Anterior cingulate cortex (tissue), 58 donors: ENCODE results near the gene TMEM8B.

Experiments
- DNase-seq, 58 donors: peaks; one replicate each; lab custom pipeline; 2025; lab: John Stamatoyannopoulos, UW

Gene TMEM8B

DNA sequence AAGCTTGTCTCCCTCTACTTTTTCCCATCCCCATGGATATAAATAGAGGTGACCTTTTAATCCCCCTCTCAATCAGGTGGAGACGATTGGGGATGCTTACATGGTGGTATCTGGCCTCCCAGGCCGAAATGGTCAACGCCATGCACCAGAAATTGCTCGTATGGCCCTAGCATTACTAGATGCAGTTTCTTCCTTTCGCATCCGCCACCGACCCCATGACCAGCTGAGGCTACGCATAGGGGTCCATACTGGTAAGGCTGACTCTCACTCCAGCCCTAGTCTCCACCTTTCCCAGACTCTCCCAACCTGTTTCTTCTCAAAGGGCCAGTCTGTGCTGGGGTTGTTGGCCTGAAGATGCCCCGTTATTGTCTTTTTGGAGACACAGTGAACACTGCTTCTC lies 20.6 kb upstream of the TMEM8B start:
- DNase-seq, result no peak

DNA sequence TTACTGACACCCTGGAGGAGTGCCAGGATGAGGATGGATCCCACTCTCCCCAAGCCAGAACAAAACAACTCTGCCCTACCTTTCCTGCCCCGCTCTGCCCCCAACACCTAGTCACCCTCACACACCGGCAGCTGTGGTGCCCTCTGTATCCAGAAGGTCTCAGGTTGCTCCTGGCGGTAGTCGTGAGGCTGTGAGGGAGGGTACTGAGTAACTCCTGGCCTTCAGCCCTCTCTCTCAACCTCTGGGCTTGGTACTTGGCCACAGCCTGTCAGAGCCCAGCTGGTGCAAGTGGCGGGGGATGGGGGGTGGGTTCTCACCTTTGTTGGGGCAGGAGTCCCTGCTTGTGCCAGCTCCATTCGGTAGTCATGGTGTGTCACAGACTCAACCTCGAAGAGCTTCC lies 18.9 kb upstream of the TMEM8B start:
- no peak for DNase-seq

DNA sequence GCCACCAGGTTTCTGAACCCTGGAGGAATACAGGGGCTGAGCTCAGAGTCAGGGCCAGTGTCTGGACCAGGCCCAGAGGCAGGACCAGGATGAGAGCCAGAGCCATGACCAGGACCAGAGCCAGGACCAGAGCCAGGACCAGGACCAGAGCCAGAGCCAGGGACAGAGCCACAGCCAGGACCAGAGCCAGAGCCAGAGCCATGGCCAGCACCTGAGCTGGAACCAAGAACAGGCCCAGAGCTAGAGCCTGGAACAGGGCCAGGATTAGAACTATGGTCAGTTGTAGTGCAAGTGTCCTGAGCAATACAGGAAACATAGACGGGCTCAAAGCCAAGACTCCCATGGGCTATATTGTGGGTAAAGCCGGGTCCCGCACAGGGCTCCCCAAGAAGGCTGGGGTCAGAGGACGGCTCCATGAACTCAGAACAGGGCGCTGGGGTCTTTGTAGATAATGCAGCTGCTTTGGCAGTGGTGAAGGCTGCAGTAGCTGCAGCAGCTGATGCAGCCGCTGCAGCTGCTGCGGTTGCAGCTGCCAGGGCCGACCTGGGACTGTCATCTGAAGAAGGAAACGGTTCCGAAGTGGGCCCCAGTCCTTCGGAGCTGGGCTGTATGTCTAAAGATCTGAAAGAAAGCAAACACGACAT lies 17.5 kb upstream of the TMEM8B start:
- DNase-seq, result peak in 29 of 58 donors; percentile 12 to 70 (median 33)

DNA sequence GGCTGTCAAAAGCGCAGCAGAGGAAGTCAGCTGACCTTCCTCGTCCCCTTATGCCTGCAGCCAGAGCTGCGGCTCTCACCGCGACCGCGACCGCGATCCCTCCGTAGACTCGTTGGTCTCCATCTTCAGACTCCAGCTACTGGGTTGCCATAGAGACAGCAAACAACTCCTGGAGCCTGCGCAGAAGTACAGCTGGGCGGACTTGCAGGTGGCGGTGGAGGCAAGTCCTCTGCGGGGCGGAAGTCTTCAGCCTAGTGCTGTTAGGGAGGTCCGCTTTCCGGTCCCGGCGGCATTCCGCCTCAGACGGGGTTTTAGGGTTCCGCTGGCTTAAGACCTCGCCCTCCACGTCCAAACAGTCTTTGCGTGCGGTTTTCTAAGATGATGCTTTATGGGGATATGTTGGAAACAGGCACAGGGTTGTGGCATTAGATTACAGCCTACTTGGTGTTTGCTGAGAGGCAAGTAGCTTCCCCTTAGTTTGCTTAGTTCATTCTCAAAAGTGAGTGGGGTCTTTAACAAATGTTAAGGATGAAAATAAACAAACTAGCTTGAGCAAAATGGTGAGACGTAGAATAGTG lies 16.9 kb upstream of the TMEM8B start, which contains the start of gene SPAG8:
Gene SPAG8 (minus strand): TSS at position 238 of the 578 bp plus-strand sequence. CDS start 115 bp downstream, at position 123.
- peak; percentile 63 to 98 (median 91) for DNase-seq

DNA sequence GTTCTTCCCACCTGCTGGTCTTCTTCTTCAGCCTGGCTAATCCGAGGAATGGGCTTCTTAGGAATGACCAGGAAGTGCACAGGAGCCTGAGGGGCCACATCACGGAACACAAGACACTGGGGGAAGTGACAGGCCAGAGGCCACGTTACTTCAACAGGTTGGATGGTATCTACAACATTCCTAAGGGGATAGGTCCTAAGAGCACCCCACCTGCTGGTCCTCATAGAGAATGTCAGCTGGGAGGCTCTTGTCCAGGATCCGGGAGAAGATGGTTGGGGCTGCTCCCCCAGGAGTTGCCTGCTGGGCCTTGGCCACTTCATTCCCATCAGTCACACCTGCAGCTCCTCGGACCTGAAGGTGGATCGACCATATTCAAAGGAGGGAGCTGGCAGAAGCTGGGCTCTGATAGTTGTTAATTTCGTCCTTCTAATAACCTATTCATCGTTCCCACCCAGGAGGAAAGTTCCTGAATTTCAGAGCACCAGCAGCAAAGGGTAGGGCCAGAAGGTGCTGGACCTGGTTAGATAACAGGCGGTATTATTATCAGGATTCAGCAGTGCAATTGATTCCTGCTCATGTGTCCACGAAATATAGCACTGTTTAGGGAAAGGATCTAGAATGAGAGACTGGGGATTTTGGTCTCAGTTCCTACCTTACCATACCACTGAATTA lies 15.5 kb upstream of the TMEM8B start:
- no peak for DNase-seq

DNA sequence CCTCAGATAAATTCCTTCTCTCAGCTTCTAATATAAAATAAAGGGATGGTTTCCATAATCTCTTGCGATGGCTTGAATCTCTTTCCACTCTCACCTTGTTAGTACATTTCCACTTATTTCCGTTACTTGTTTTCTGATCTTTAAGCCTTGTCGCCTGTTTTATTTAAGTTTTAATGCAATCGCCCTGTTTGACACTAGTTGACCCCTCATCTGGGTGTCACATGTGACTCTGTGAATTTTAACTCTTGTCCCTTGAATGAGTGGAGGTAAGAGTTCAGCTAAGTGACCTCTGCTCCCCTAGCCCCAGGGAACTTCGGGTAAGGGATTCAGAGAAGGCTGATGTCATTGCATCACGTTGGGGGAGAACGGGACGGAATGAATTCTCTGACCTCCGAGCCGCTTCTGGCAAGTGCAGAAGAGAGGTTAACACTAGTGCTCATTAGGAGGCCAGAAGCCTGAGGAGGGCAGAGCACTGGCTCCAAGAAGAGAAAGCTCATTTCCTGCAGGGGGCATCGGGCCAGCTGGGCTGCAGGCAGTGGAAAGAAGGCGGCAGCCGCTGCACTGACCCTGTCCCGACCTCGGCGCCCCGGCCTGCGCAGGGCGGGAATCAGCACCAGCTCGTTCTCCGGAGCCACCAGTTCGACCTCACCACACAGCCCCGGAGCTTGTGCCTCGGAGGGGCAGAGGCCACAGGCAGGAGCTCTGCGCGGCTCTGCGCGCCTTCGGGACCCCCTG lies 14.8 kb upstream of the TMEM8B start:
- peak in 43 of 58 donors; percentile 22 to 80 (median 62) for DNase-seq

DNA sequence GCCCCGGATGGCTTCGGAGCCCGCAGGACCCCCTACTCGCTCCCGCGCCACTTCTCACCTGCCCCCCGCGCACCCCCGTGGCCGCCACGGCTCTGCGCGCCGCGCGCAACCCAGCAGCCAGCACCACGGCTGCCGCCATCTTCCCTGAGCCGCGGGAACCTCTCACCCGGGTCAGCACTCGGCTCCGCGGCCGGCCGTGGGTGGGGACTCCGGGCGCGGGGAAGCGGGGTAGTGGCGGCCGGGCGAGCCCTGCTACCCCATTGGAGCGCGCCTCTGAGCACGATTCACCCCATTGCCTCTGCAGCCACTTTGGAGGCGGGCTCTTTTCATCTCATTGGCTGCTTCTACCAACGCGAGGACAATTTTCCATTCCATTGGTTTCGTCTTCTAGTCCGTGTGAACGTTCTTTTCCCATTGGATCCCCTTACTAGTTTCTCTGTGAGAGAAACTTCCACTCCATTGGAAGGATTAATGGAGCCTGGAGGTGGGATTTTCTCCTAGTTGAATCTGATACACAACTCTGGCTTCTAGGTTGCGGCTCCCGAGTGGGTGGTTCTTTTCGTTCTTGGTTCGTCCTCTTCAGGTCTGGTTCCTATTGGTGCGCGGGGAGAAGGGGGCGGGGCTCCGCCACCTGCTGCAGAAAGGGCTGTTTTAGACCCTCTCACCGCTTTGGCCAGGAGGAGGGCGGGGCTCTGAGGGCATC lies 14.0 kb upstream of the TMEM8B start, which contains the start of gene HINT2:
Gene HINT2 (minus strand): TSS at position 202 of the 703 bp plus-strand sequence. CDS start 63 bp downstream, at position 139.
- peak; percentile 75 to 100 (median 95) for DNase-seq

DNA sequence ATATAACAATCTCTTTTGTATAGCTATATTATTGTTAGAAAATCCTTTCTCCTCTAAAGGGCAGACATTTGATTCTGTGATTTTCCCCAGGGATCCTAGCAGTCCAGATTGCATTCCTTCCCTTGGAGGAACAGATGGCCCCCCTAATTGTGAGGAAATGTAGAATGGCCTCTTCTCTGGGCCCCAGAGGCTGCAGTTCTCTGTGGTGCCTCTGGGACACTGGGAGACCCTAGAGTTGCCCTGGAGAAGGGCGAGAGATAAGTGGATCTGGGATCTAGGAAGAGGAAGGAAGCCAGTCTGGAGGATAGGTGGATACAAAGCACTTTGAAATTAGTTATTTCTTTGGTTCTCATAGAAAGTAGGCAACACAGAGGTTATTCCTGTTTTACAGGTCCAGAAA lies 12.3 kb upstream of the TMEM8B start:
- no peak for DNase-seq

DNA sequence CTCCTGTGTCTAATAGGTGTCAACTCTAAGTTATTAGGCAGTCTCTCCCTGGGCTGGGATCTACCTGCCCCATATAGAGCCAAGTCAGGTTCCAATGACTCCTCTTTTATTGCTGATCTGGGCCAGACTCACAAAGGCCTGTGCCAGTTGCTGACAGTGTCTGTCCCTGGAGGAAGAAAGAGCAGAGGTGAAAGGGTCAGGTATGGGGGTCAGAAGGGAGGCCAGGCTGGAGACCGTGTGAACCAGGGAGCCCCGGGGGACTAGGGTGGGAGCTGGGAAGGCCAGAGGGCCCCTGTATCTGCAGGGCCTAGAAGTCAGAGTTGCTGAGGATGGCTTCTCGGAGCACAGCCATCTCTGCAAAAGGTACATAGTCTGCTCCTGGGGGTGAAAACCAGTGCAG lies 10.7 kb upstream of the TMEM8B start:
- DNase-seq, result no peak

DNA sequence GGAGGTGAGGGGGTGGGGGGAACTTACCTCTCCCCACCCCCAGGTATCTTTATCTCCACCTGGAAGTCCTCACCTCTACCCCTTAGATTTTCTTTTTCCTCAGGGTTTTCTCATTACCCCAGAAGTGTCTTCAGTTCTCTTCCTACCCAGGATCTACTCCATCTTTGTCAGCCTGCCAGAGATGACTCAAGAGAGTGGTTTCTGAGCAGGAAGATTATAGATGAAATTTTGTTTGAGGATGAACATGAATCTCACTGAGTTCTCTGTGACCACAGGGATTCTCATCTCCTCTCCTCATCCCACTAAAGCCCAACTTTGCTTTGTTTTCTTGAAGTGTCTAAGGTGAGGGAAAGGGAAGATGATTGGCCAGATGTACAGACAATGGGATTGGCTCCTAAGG lies 9.0 kb upstream of the TMEM8B start:
- no peak for DNase-seq

DNA sequence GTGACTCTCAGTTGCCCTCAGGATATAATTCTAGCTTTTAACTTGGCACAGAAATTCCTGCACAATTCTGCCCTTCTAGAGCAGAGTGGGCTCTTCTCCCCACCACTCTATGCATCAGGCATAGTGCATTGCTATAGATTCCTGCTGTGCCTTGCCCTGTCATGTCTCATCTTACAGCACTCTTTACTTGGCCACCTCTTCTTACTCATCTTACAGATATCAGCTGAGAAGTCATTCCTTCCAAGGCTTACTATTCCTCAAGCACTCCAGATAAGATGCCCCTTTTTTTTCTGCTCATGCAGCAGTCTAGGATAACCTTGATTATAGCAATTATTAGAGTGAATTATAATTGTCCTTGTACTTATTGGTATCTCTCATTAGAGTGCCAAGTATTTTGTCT lies 6.1 kb upstream of the TMEM8B start:
- no peak for DNase-seq

DNA sequence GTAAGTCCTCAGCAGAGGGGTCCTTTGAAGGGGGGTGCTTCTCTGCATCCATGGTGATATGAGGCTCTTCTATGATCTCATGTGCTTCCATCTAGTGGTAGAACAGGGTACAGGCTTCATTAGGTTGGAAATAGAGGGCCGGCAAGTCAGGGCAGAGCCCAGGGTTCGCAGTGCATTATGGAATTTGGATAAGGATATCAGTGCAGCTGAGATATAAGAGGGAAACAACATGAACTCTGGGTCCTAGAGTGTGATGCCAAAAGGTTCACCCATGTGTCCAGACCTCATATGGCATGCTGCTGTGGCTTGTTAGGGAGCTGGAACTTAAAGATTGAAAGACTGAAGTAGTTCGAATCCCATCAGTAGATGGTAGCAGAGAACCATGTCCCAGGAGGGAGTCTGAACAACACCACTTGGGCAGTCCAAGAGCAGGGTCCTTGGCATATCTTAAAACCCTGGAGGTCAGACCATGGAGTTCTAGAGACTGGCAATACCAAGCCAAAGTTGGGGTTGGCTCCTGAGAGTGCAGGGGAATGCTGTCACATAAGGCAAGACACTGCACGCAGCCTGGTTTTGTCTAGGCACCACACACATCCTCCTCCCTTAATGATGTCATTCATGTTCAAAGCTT lies 2.8 kb upstream of the TMEM8B start:
- DNase-seq, result peak in 14 of 58 donors; percentile 12 to 75 (median 29)

DNA sequence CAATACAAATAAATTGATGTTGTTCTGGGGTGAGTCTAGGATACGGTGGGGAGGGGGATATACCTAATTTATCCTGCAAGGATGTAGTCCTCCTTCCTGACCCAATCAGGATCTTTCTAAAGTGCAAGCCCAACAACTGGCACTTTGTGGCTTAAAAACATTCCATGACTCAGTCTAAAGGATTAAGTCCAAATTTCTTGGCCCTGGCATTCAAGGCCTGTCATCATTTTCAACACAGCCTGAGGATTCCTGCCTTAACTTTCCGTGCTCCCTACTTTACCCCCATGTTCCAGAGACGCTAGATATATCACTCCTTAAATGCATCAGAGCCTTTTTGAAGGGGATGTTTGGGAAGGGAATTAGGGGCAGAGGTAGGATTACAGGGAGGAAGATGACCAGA lies 1.5 kb upstream of the TMEM8B start:
- no peak for DNase-seq

DNA sequence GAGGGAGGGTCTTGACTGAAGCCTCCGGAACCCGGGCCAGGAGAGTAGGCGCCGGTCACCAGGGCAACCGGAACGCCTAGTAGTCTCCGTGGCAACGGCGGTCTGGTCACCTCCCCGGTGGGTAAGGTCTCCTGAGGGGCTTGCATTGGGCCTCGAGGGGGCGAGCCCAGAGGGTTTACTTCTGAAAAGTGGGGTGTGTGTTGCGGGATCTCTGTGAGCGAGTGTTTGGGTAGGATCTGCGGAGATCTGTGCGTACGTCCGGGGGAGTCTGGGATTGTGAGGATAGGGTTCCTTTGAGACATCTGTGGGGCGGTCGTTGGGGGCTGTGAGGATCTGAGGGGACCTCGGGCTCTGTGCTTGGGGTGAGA lies 328 bp upstream of the TMEM8B start, which contains the start of gene FAM221B:
Gene FAM221B (minus strand): TSS at position 17 of the 368 bp plus-strand sequence. CDS start 2,571 bp downstream, outside the sequence.
- peak in 5 of 58 donors; percentile 27 to 77 (median 44) for DNase-seq

DNA sequence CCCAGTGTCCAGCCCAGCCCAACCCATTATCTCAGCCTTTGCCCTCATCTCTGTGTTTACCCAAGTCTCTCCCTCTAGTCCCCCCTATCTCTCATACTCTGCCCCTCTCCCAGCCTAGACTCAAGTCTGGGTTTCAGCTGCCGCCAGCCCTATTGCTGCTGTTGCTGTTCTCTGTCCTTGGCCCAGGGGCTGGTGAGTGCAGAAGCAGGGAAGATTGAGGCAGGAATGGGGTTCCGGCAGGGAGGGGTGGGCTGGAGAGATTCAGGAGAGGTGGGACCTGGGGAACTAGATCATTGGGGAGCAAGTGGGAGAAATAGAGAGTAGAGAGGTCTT lies 702 bp downstream of the TMEM8B start:
- DNase-seq, result peak in 2 of 58 donors; percentile 25 to 44

DNA sequence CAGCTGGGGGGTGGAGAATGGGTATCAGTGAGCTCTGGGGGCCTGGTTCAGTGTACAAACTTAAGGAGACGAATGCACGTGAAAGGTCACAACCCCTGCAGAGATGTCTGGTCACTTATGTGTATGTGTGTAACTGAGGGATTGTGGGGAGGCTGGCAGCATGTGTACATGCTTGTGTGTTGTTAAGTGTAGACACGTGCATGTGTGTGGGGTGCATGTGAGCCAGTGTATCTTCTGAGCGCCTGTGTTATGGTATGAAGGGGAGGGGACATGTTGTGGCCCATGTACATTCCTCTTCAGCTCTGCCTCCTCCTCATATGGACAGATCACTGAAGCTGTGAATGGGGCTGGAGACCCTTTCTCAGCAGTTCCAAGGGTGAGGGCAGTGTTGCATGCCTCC lies 2.0 kb downstream of the TMEM8B start:
- no peak for DNase-seq

DNA sequence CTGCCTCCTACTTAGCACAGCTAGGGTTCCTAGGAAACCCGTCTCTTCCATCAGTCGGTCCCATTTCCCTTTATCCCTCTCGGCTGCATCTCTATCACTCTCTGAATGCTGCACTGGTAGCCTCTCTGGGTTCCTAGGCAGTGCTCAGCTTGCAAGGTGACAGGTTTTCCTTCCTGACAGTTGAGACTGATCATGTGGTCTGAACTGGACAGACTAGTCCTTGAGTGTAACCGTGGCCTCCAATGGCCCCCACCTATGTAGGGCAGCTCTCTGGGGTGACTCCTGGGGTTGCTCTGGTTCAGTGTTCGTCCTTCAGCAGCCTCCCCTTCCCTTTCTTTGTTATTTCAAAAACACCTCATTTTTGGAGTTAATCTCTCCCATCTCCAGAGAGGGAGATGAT lies 3.8 kb downstream of the TMEM8B start:
- DNase-seq, result no peak

DNA sequence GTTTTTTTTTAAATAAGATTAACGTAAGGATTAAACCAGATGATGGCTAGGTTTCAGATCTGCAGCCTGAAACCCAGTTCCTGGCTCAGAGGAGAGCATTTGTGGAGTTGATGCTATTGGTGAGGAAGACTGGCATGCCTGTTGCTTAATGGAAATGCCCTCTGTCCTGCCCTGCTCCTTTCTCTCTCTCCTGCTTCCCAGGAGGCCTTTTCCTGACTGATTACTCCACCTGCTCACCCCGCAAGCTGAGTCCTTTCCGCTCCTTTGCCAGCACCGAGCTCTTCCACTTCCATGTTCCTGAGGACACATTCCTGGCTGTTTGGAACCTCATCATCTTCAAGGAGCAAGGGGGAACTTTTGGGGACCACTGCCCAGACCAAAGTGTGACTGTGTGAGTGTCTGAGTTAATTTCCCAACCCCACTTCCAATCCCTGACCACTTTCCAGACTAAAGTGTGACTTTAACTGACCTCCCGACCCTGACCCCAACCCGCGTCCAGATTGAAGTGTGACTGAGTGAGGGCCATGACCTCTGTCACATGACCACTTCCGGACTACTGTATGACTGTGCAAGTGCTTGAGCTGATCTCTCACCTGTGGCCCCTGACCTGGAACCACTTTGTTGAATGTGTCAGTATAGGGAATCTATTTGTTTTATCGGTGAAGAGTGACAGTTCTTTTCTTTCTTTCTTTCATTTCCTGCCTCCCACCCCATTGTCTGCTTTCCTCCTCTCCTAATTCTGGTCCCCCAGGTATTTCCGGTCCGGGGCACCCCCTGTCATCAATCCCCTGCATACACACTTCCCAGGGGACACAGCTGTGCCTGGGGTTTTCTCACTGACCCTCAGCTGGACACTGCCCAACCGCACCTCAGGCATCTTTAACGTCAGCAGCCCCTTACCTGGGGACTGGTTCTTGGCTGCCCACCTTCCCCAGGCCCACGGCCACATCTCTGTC lies 5.5 kb downstream of the TMEM8B start:
- no peak for DNase-seq

DNA sequence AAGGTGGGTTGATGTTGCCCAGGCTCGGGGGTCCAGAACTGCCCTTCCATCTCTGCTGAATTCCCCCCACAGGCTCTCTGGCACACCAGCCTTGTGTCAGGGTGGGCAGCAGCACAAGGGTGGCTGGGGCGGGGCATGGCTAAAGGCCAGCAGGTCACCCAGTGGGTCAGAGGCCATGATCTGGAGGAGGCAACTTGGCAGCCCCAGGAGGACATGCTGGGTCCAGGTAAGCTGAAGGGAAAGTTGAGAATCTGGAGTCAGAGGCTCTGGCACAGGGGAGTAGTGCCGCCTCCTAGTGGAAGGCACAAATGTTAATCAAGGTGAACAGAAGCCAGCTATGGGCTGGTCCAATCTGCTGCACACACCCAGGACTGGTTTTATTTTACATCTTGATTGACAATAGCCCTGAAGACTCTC lies 6.2 kb downstream of the TMEM8B start:
- no peak for DNase-seq
